SKM-1 treated with dmso at 0.1 percent for 144 hours (cell line): Measurements from ENCODE around the gene FYB1.

ENCODE experiments used
- DNase-seq: peaks from one replicate; lab custom pipeline; 2025; ENCODE audit not compliant: unreplicated experiment; lab: John Stamatoyannopoulos, UW

FYB1 gene

GRCh38 chr5:39058178-39058921 lies 161.0 kb downstream of the FYB1 start:
- DNase-seq, result no peak

GRCh38 chr5:39057734-39058133 lies 161.6 kb downstream of the FYB1 start:
- no peak for DNase-seq

GRCh38 chr5:39055768-39056398 lies 163.5 kb downstream of the FYB1 start:
- no peak for DNase-seq
